ENCODE results near the gene USP32. TPM values are rescaled to one million over a fixed set of nuclear protein-coding genes. Genes with fewer than 3 reads are reported as not detected.
"Not testable (repeated sequence)": the region's sequence is repeated elsewhere in the genome, so short reads cannot be mapped to it uniquely, and the experiment has no call there.

The USP32 gene
- total RNA-seq, 2 experiments from 2014 or later, result 31.7 to 34.0 TPM

DNA sequence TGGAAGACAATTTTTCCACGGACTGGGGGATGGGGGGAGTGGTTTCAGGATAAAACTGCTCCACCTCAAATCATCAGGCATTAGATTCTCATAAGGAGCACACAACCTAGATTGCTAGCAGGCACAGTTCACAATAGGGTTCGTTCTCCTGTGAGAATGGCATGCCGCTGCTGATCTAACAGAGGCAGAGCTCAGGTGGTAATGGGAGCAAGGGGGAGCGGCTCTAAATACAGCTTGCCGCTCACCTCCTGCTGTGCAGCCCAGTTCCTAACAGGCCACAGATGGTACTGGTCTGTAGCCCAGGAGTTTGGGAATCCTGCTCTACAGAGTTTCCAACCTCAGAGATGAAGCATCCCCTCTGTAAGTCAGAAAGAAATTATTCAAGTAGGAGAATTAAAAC lies 215.2 kb downstream of the USP32 start:
- POLR2A ChIA-PET; H3K27me3 Mint-ChIP-seq; H3K4me1 Mint-ChIP-seq; H3K36me3 Mint-ChIP-seq (ENCODE audit: low read depth); H3K27ac Mint-ChIP-seq; H3K9me3 Mint-ChIP-seq; H3K4me3 Mint-ChIP-seq; CTCF ChIA-PET; DNase-seq: not testable (repeated sequence)

DNA sequence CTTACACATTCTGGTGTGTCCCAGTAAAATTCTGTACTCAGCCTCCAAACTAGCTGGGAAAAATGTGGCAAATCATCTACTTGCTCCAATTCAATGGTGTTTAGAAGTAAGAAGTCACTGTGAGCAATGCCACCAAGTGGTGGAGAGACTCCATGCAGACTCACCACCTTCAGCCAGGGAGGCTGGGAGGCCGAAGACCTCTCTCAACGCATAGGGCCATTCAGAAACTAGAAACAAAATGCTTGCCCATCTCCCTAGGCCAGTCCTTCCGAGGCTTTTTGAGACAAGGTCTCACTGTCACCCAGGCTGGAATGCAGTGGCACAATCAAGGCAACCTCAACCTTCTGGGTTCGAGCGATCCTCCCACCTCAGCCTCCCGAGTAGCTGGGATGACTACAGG lies 217.2 kb downstream of the USP32 start:
- ChIA-PET CTCF (interaction anchor here (0.7 kb wide), 1 partner anchor 391 kb away, joined by 4 read pairs; no protein-coding TSS in a partner anchor), POLR2A (interaction anchor here (0.8 kb wide), 1 partner anchor 9 kb away, joined by 5 read pairs; no protein-coding TSS in a partner anchor)

DNA sequence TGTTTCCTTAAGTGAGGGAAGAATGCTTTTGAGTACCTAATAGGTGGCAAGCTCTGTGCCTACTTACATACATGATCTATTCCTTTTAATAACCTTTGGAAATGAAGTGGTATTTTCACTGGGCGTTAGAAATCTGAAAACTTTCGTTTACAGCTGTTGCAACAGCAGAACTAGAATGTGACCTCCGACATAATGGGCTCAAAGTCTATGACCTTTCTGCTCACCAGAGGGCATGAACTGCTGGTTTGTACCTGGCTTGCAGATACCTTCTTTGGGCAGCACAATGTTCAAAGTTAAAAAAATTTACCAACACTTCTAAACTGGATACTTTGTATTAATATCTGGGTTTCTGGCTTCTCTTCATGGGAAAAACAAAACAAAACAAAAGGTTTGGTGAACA lies 217.9 kb downstream of the USP32 start:
- H3K4me1 Mint-ChIP-seq, result peaks cover 17% of the 10 kb centered on the region
- H3K27me3 Mint-ChIP-seq, result no peaks in the 10 kb centered on the region
- peak overlapping the region; percentile 3 for H3K27ac Mint-ChIP-seq
- H3K9me3 Mint-ChIP-seq, result no peaks in the 10 kb centered on the region
- H3K36me3 Mint-ChIP-seq (ENCODE audit: low read depth), result peaks cover 1% of the 10 kb centered on the region
- no peak for DNase-seq
- POLR2A ChIA-PET, result no interaction called here
- H3K4me3 Mint-ChIP-seq, result no peak overlapping the region
- CTCF ChIA-PET, result no interaction called here

More for the DNA sequence above, 217.2 kb downstream of the USP32 start:
- H3K4me1 Mint-ChIP-seq, result peaks cover 15% of the 10 kb centered on the region
- H3K27ac Mint-ChIP-seq; DNase-seq; H3K9me3 Mint-ChIP-seq; H3K4me3 Mint-ChIP-seq; H3K36me3 Mint-ChIP-seq (ENCODE audit: low read depth); H3K27me3 Mint-ChIP-seq: not testable (repeated sequence)

DNA sequence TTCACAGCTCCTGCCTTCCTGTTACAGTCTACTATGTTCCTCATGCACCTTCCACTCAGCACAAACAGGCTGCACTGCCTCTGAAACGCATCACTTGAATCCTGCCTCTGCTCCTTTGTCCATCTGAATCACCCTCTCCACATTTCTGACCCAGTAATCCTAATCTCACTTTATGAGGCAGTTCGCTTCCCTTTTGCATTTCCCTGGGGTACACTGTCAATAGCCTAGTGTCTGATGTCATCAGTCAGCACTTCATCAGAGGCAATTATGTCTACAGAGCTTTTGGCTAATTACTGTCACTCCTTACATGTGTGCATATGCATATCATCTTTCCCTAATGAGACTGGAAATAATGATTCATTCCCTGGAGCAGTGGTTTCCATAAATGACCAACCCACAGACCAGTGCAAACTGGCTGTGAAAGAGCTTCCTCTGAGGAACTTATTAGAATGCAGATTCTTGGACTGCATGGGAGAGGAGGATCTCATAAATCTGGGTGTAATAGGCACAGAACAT lies 218.6 kb downstream of the USP32 start:
- Mint-ChIP-seq H3K4me3 (no peak overlapping the region), H3K27me3 (no peaks in the 10 kb centered on the region), H3K27ac (no peak overlapping the region), H3K36me3 (ENCODE audit: low read depth) (peaks cover 1% of the 10 kb centered on the region), H3K9me3 (no peaks in the 10 kb centered on the region), H3K4me1 (peaks cover 20% of the 10 kb centered on the region)
- DNase-seq, result no peak
- CTCF ChIA-PET, result no interaction called here
- POLR2A ChIA-PET, result no interaction called here

DNA sequence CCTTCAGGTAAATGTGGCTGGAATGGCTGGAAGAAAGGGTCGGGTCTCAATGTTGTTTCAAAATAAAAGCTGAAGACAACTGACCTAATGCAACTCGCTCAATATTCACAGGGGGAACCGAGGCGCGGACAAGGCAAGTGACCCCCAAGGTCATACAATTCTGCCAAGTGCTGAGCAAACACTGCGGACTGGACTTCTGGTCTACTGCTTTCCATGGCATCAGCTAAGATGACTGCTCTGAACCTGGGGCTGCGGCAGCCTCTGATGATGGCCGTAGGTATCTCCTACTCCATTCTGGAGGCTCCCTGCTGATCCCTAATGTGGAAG lies 220.2 kb downstream of the USP32 start:
- H3K27ac Mint-ChIP-seq, result no peak overlapping the region
- H3K9me3 Mint-ChIP-seq, result no peaks in the 10 kb centered on the region
- ChIA-PET POLR2A (no interaction called here), CTCF (no interaction called here)
- no peaks in the 10 kb centered on the region for H3K27me3 Mint-ChIP-seq
- peaks cover 1% of the 10 kb centered on the region for H3K36me3 Mint-ChIP-seq (ENCODE audit: low read depth)
- no peak overlapping the region for H3K4me3 Mint-ChIP-seq
- H3K4me1 Mint-ChIP-seq, result peaks cover 23% of the 10 kb centered on the region
- DNase-seq, result no peak

DNA sequence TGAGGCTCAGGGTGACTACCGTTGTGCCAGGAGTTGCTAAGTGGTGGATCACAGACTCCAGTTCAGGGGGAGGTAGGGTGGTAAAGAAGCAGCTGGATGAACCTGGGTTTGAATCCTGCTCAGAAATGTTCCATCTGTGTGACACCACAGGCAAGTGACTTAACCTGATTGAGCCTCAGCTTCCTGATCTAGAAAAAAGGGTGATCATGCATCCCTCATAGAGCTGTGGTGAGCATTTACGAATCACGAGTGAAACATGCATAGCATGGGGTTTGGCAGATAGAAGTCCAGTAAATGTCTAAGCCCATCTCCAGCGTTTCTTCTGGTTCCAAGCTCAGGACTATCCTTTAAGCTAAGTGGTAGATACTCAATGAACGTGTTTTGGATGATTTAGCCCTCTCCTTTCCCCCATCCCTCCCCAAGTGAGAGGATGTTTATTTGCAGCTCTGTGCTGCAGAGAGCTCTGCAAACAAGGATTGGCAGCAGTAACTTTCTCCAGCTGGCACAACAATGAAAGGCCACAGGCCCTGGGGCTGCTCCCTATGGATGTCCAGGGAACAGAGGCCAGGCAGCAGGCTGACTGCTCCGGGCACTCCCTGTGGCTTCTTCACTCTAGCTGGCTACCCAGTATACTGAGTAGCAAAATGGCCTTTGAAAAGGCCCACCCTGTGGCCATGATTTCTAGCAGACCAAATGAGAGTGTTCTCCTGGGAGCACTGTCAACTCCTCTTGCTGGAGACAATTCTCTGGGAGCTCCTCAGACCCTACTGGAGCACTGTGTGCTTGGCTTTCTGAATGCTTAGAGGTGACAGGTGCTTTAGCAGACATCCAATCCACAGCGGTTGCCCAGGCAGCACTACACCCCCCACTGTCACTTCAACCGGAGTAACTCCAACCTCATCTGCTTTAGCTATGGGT lies 220.8 kb downstream of the USP32 start:
- Mint-ChIP-seq H3K27me3 (no peaks in the 10 kb centered on the region), H3K36me3 (ENCODE audit: low read depth) (peaks cover 1% of the 10 kb centered on the region), H3K4me1 (peaks cover 26% of the 10 kb centered on the region), H3K4me3 (no peak overlapping the region), H3K27ac (peak overlapping the region; percentile 87), H3K9me3 (no peaks in the 10 kb centered on the region)
- ChIA-PET POLR2A (no interaction called here), CTCF (interaction anchor here (1.6 to 2.6 kb wide), 2 partner anchors 14 to 28 kb away, joined by 3 to 9 read pairs; no protein-coding TSS in a partner anchor)
- no peak for DNase-seq

GRCh38 chr17:60169921-60170817 lies 221.8 kb downstream of the USP32 start:
- peak; percentile 42 for DNase-seq
- POLR2A ChIA-PET, result no interaction called here
- no peaks in the 10 kb centered on the region for H3K9me3 Mint-ChIP-seq
- CTCF ChIA-PET, result interaction anchor here (1.6 to 2.6 kb wide), 2 partner anchors 14 to 27 kb away, joined by 3 to 9 read pairs; no protein-coding TSS in a partner anchor
- H3K27ac Mint-ChIP-seq, result peak overlapping the region; percentile 87
- H3K27me3 Mint-ChIP-seq, result no peaks in the 10 kb centered on the region
- no peak overlapping the region for H3K4me3 Mint-ChIP-seq
- peaks cover 1% of the 10 kb centered on the region for H3K36me3 Mint-ChIP-seq (ENCODE audit: low read depth)
- H3K4me1 Mint-ChIP-seq, result peaks cover 33% of the 10 kb centered on the region

- Mint-ChIP-seq H3K27me3 (no peaks in the 10 kb centered on the region), H3K4me1 (peaks cover 33% of the 10 kb centered on the region), H3K27ac (no peak overlapping the region), H3K36me3 (ENCODE audit: low read depth) (peaks cover 1% of the 10 kb centered on the region), H3K4me3 (no peak overlapping the region), H3K9me3 (no peaks in the 10 kb centered on the region)
- CTCF ChIA-PET, result interaction anchor here (2.6 kb wide), 1 partner anchor 26 kb away, joined by 9 read pairs; no protein-coding TSS in a partner anchor
- POLR2A ChIA-PET, result no interaction called here
- DNase-seq, result no peak
These were observed 223.3 kb downstream of the USP32 start for GRCh38 chr17:60168654-60169053.

- H3K27me3 Mint-ChIP-seq, result no peaks in the 10 kb centered on the region
- H3K36me3 Mint-ChIP-seq (ENCODE audit: low read depth), result peaks cover 1% of the 10 kb centered on the region
- H3K9me3 Mint-ChIP-seq, result no peaks in the 10 kb centered on the region
- POLR2A ChIA-PET, result no interaction called here
- no peak overlapping the region for H3K27ac Mint-ChIP-seq
- H3K4me1 Mint-ChIP-seq, result peaks cover 33% of the 10 kb centered on the region
- CTCF ChIA-PET, result no interaction called here
- no peak overlapping the region for H3K4me3 Mint-ChIP-seq
- DNase-seq, result no peak
These were observed 224.7 kb downstream of the USP32 start for GRCh38 chr17:60167065-60167741.

DNA sequence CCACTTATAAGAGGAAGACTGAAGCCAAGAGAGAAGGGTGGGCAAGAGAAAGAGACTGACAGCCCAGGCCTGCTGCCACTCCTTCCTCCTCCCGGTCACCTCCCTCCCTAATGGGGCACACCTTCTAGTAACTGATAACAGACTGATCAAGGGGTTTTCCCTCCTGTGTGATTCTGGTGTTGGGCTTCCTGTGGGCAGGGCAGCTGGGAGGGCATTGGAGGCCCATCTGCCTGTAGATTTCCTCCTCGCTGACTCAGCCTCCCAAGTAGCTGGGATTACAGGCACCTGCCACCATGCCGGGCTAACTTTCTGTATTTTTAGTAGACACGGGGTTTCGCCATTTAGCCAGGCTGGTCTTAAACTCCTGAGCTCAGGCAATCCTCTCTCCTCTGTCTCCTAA lies 226.0 kb downstream of the USP32 start:
- CTCF ChIA-PET, result interaction anchor here (0.6 kb wide), 1 partner anchor 22 kb away, joined by 3 read pairs; no protein-coding TSS in a partner anchor
- Mint-ChIP-seq H3K27ac (no peak overlapping the region), H3K9me3 (no peaks in the 10 kb centered on the region), H3K27me3 (peaks cover 2% of the 10 kb centered on the region), H3K36me3 (ENCODE audit: low read depth) (peaks cover 1% of the 10 kb centered on the region), H3K4me3 (no peak overlapping the region), H3K4me1 (peaks cover 31% of the 10 kb centered on the region)
- POLR2A ChIA-PET, result no interaction called here
- DNase-seq, result no peak

GRCh38 chr17:60165223-60165622 lies 226.7 kb downstream of the USP32 start:
- no peak overlapping the region for H3K27ac Mint-ChIP-seq
- no peaks in the 10 kb centered on the region for H3K36me3 Mint-ChIP-seq (ENCODE audit: low read depth)
- DNase-seq, result no peak
- peaks cover 5% of the 10 kb centered on the region for H3K27me3 Mint-ChIP-seq
- H3K4me1 Mint-ChIP-seq, result peaks cover 25% of the 10 kb centered on the region
- ChIA-PET POLR2A (no interaction called here), CTCF (no interaction called here)
- H3K9me3 Mint-ChIP-seq, result no peaks in the 10 kb centered on the region
- no peak overlapping the region for H3K4me3 Mint-ChIP-seq

DNA sequence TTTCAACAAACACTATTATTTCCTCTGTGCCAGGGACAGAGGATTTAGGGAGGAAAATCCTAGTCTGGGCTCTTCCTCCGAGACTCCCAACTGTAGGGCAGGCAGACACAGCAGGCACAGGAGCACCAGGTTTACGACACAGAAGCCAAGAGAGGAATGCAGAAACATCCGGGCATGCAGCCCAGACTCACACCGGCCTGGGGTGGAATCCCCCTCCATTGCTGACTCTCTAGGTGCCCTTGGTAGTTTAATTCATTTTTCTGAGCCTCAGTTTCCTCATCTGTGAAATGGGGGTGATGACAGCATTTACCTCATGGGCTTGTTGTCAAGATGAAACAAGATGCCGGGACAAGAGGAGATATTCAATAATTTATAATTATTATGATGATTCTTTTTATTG lies 227.2 kb downstream of the USP32 start:
- Mint-ChIP-seq H3K36me3 (ENCODE audit: low read depth) (no peaks in the 10 kb centered on the region), H3K4me1 (peaks cover 19% of the 10 kb centered on the region), H3K9me3 (no peaks in the 10 kb centered on the region), H3K27ac (no peak overlapping the region), H3K27me3 (peaks cover 9% of the 10 kb centered on the region), H3K4me3 (no peak overlapping the region)
- no peak for DNase-seq
- ChIA-PET CTCF (no interaction called here), POLR2A (no interaction called here)

Measured in activated CD4-positive, alpha-beta T cell treated with anti-CD3 and anti-CD28 coated beads, Interleukin-2, amount 10 ng/mL, durations not matched to agents 7 days and 5 days (primary cell).